NB4 (cell line): ENCODE measurements around the gene RSPRY1.

Experiments
- MYC ChIP-seq: IDR thresholded peaks from 2 replicates; pipeline ENCODE4 v1.6.1; 2011; ENCODE audit warnings: low read depth, low read length
- POLR2A ChIP-seq: IDR thresholded peaks from 2 replicates; pipeline ENCODE4 v1.6.1; 2011; ENCODE audit warnings: mild to moderate bottlenecking; ENCODE audit not compliant: insufficient read length; ENCODE audit errors: extremely low read depth
- TF ChIP-seq, protein P1 (sequence below): IDR thresholded peaks from one replicate; pipeline ENCODE4 v1.5.1; 2012; ENCODE audit warnings: low read depth, low read length

DNA sequence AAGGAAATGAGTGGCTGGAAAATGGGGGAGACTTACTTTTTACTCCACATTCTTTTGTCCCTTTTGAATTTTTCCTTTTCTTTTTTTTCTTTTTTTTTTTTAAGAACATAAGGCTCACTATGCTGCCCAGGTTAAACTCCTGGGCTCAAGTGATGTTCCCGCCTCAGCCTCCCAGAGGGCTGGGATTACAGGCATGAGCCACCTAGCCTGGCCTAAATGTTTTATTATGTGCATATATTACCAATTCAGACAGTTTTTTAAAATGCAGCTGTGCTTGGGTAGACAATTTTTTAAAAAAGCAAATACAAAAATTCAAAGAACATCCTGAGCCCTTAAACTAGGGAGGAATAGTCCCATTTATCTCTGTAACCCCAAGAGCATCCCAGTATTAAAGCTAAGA lies 28.6 kb upstream of the RSPRY1 start:
- no peak for TF ChIP-seq MYC
- TF ChIP-seq, protein P1, sequence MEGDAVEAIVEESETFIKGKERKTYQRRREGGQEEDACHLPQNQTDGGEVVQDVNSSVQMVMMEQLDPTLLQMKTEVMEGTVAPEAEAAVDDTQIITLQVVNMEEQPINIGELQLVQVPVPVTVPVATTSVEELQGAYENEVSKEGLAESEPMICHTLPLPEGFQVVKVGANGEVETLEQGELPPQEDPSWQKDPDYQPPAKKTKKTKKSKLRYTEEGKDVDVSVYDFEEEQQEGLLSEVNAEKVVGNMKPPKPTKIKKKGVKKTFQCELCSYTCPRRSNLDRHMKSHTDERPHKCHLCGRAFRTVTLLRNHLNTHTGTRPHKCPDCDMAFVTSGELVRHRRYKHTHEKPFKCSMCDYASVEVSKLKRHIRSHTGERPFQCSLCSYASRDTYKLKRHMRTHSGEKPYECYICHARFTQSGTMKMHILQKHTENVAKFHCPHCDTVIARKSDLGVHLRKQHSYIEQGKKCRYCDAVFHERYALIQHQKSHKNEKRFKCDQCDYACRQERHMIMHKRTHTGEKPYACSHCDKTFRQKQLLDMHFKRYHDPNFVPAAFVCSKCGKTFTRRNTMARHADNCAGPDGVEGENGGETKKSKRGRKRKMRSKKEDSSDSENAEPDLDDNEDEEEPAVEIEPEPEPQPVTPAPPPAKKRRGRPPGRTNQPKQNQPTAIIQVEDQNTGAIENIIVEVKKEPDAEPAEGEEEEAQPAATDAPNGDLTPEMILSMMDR, result no peak
- no peak for TF ChIP-seq POLR2A
